H1 (cell line): ENCODE data around the gene TFPT. TPM values are rescaled to one million over a fixed set of nuclear protein-coding genes. Genes with fewer than 3 reads are reported as not detected.
A peak's percentile ranks its signal among the peaks of the same experiment; 100 is the strongest.

Experiments used
- BCL11A ChIP-seq, 2 experiments: IDR thresholded peaks; one replicate each; pipeline ENCODE4 v1.6.1; 2011; ENCODE audit warnings: low read depth in 2 of 2, low read length in 2 of 2, mild to moderate bottlenecking in 2 of 2
- CHD1 ChIP-seq: IDR thresholded peaks from 2 replicates; pipeline ENCODE4 v1.6.1; 2012; ENCODE audit warnings: low read depth, low read length, improper control_type of control experiment
- FOSL1 ChIP-seq: IDR thresholded peaks from 2 replicates; pipeline ENCODE4 v1.6.1; 2011; ENCODE audit warnings: mild to moderate bottlenecking, low read depth, low read length, moderate library complexity; ENCODE audit not compliant: insufficient read depth
- GABPA ChIP-seq: IDR thresholded peaks from 2 replicates; pipeline ENCODE4 v1.6.1; 2011; ENCODE audit warnings: mild to moderate bottlenecking, low read length, moderate library complexity, borderline replicate concordance; ENCODE audit not compliant: insufficient read depth
- RNF2 ChIP-seq: fragments of 200-900, 300-1000 bp; sonication (generic); IDR thresholded peaks from 2 replicates; pipeline ENCODE4 v1.7.1; 2016; ENCODE audit warnings: borderline replicate concordance, low read depth, mild to moderate bottlenecking, antibody characterized with exemption, low read length; ENCODE audit not compliant: poor library complexity, severe bottlenecking; ENCODE audit errors: missing control alignments
- SAP30 ChIP-seq: fragments of 300-600 bp; sonication (generic); IDR thresholded peaks from 2 replicates; pipeline ENCODE4 v1.7.1; 2012; ENCODE audit warnings: low read length, moderate library complexity, mild to moderate bottlenecking, inconsistent platforms; ENCODE audit not compliant: insufficient read depth, insufficient replicate concordance
- SIN3A ChIP-seq, 2 experiments: IDR thresholded peaks in 1 of 2; conservative IDR thresholded peaks in 1 of 2; 2 replicates each; pipeline ENCODE4 v1.6.1; 2011 to 2012; ENCODE audit warnings: low read length in 2 of 2, improper control_type of control experiment in 1 of 2, low read depth in 1 of 2, mild to moderate bottlenecking in 1 of 2
- SIRT6 ChIP-seq: IDR thresholded peaks from one replicate; pipeline ENCODE4 v1.7.1; 2012; ENCODE audit warnings: low read length, inconsistent platforms
- TAF1 ChIP-seq: IDR thresholded peaks from 2 replicates; pipeline ENCODE4 v1.6.1; 2011; ENCODE audit warnings: mild to moderate bottlenecking, low read depth, low read length
- TBP ChIP-seq: IDR thresholded peaks from 2 replicates; pipeline ENCODE4 v1.6.1; 2011; ENCODE audit warnings: low read depth, low read length, improper control_type of control experiment
- polyA plus RNA-seq, 7 experiments: library from polyadenylated mRNA; depleted of rRNA in 3 of 7; stranded (reverse) in 5 of 7; unstranded in 2 of 7; fragments of >200 nt in 5 of 7; fragments of 200-250 nt in 2 of 7; gene quantifications; 1 replicate in 5 of 7; 2 replicates in 1 of 7; 4 replicates in 1 of 7; pipeline versions ENCODE4 v1.2.1 to v1.2.3, GENCODE V29; 2011 to 2013; ENCODE audit warnings: missing spikeins in 2 of 7, mixed read lengths in 2 of 7
- total RNA-seq: library from RNA; stranded (reverse); fragmentation: NEBNext Ultra II Directional; extraction: Animal tissue kit (Norgen Biotek cat#: 25700); gene quantifications from 2 replicates; pipeline ENCODE4 v1.2.1, GENCODE V29; 2021
- TF ChIP-seq, protein P1 (sequence below): IDR thresholded peaks from 2 replicates; pipeline ENCODE4 v1.6.1; 2012; ENCODE audit warnings: inconsistent platforms
- TF ChIP-seq, protein P2 (sequence below): IDR thresholded peaks from 2 replicates; pipeline ENCODE4 v1.6.1; 2011; ENCODE audit warnings: low read length, improper control_type of control experiment
- TF ChIP-seq, protein P3 (sequence below): IDR thresholded peaks from 2 replicates; pipeline ENCODE4 v1.6.1; 2011; ENCODE audit warnings: low read depth, mild to moderate bottlenecking, low read length; ENCODE audit not compliant: insufficient read depth
- TF ChIP-seq, protein P4 (sequence below), 3 experiments: IDR thresholded peaks; 1 replicate in 2 of 3; 2 replicates in 1 of 3; pipeline versions ENCODE4 v1.5.1 to v1.6.1; 2011; ENCODE audit warnings: low read length in 3 of 3, mild to moderate bottlenecking in 3 of 3, inconsistent platforms in 2 of 3, low read depth in 1 of 3, moderate library complexity in 1 of 3; ENCODE audit not compliant: insufficient read depth in 1 of 3; ENCODE audit errors: control extremely low read depth in 1 of 3

TFPT gene
- total and polyA plus RNA-seq, 2 of the 8 experiments (the other 6 are each of a cell fraction or from before 2014, with no cell fraction given): 10.4 to 17.7 TPM

DNA sequence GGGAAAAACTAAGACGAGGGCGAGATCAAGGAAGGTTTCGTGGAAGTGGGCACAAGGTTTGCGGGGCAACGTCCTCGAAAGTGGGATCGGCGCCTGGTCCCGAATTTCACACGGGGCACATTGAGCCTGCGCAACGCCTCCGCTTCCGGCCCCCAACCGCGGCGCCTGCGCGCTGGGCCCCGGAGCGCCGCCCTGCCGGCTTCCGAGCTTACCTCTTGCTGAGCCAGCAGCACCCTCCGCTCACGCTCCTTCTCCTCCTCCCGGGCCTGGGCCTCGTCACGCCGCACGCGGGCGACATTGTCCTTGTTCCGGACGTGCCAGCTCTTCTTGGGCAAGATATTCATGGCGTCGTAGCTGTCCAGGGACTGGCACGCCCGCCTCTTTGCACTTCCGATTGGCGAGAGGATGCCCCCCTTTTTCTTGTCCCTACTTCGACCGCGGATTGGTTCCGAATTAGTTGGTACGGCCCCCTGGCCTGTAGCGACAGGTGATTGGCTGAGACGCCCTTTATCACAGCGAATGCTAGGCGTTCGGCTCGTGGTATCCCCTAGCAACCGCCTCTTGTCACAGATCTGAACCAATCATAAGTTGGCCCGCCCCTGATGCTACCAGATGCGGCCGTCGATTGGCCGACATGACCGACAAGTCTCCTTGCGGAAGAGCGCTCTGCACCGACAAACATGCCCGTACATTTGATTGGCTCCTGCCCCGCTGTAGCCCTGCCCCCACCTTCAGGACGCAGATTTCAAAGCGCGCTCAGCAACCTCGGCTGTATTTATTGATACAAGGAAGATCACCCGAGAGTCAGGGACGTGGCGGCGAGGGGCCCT is 44.1 kb upstream of the TFPT start, which contains the start of gene LENG1 (continued):
- peak; percentile 69; the same call in 1 of the 2 replicates for TF ChIP-seq TAF1
- TF ChIP-seq, protein P1, sequence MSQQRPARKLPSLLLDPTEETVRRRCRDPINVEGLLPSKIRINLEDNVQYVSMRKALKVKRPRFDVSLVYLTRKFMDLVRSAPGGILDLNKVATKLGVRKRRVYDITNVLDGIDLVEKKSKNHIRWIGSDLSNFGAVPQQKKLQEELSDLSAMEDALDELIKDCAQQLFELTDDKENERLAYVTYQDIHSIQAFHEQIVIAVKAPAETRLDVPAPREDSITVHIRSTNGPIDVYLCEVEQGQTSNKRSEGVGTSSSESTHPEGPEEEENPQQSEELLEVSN: peak; percentile 83
- TF ChIP-seq CHD1: no peak
- TF ChIP-seq, protein P2, sequence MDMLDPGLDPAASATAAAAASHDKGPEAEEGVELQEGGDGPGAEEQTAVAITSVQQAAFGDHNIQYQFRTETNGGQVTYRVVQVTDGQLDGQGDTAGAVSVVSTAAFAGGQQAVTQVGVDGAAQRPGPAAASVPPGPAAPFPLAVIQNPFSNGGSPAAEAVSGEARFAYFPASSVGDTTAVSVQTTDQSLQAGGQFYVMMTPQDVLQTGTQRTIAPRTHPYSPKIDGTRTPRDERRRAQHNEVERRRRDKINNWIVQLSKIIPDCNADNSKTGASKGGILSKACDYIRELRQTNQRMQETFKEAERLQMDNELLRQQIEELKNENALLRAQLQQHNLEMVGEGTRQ: no peak
- TF ChIP-seq SAP30: no peak
- TF ChIP-seq FOSL1: no peak
- no peak for TF ChIP-seq RNF2
- TF ChIP-seq, protein P3, sequence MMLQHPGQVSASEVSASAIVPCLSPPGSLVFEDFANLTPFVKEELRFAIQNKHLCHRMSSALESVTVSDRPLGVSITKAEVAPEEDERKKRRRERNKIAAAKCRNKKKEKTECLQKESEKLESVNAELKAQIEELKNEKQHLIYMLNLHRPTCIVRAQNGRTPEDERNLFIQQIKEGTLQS: no peak
- no peak; the same call in 1 of the 2 replicates for TF ChIP-seq TBP
- TF ChIP-seq SIRT6: no peak
- TF ChIP-seq SIN3A (conservative IDR thresholded peaks at IDR 0.05 in 1 of 2, IDR thresholded peaks at IDR 0.05 in 1 of 2; ENCODE audit: low read depth in 1 of 2, low read length in 2 of 2): peak; percentile 40 to 77; a peak in 1 of 4 replicates
- no peak for TF ChIP-seq BCL11A (IDR thresholded peaks at IDR 0.05; ENCODE audit: low read depth in 2 of 2, low read length in 2 of 2)
- TF ChIP-seq GABPA: no peak; the same call in 1 of the 2 replicates
- TF ChIP-seq, protein P4, sequence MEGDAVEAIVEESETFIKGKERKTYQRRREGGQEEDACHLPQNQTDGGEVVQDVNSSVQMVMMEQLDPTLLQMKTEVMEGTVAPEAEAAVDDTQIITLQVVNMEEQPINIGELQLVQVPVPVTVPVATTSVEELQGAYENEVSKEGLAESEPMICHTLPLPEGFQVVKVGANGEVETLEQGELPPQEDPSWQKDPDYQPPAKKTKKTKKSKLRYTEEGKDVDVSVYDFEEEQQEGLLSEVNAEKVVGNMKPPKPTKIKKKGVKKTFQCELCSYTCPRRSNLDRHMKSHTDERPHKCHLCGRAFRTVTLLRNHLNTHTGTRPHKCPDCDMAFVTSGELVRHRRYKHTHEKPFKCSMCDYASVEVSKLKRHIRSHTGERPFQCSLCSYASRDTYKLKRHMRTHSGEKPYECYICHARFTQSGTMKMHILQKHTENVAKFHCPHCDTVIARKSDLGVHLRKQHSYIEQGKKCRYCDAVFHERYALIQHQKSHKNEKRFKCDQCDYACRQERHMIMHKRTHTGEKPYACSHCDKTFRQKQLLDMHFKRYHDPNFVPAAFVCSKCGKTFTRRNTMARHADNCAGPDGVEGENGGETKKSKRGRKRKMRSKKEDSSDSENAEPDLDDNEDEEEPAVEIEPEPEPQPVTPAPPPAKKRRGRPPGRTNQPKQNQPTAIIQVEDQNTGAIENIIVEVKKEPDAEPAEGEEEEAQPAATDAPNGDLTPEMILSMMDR (IDR thresholded peaks at IDR 0.05; ENCODE audit: control extremely low read depth in 1 of 3, insufficient read depth in 1 of 3, low read depth in 1 of 3, low read length in 3 of 3): peak in 2 of 3 experiments; percentile 25 to 31; a peak in 3 of 4 replicates
